Testis (tissue), 3 donors: ENCODE results near the gene SOX18. TPM values are rescaled to one million over a fixed set of nuclear protein-coding genes. Genes with fewer than 3 reads are reported as not detected.

Source experiments
- DNase-seq: peaks from one replicate; pipeline ENCODE4 v3.0.0-alpha.2; 2019
- H3K27ac ChIP-seq, 2 donors: fragments of 200-600 bp; sonication (generic); one replicate each; pipeline ENCODE4 v1.5.1; 2019
- H3K27me3 ChIP-seq: fragments of 200-600 bp; sonication (generic); one replicate; pipeline ENCODE4 v1.5.1; 2019
- H3K36me3 ChIP-seq: fragments of 200-600 bp; sonication (generic); one replicate; pipeline ENCODE4 v1.5.1; 2017; ENCODE audit warnings: low read depth; ENCODE audit errors: missing control alignments
- H3K4me1 ChIP-seq: fragments of 200-600 bp; sonication (generic); one replicate; pipeline ENCODE4 v1.5.1; 2019
- H3K4me3 ChIP-seq, 2 donors: fragments of 200-600 bp; sonication (generic); one replicate each; pipeline ENCODE4 v1.5.1; 2017 to 2019
- H3K9me3 ChIP-seq: fragments of 200-600 bp; sonication (generic); one replicate; pipeline ENCODE4 v1.5.1; 2017
- CTCF ChIP-seq, 3 experiments: fragments of 450-650 bp in 2 of 3; fragments of 200-600 bp in 1 of 3; sonication (generic) in 1 of 3; IDR thresholded peaks; one replicate each; pipeline ENCODE4 v1.5.1; 2016 to 2019; ENCODE audit warnings: antibody characterized with exemption in 3 of 3, mild to moderate bottlenecking in 2 of 3, moderate library complexity in 1 of 3
- POLR2A ChIP-seq: fragments of 450-650 bp; IDR thresholded peaks from one replicate; pipeline ENCODE4 v1.6.1; 2017; ENCODE audit warnings: antibody characterized with exemption, mild to moderate bottlenecking, moderate library complexity
- WGBS, 2 donors: methylation state at CpG; one replicate each; pipeline ENCODE4 v1.1.5; 2018; 5-methylcytosine and 5-hydroxymethylcytosine counted together
- intact Hi-C: fragments of 100-400 bp; cut with DNase I; formaldehyde crosslinking; loops from one replicate; pipeline ENCODE4 v1.15.1; 2023; ENCODE audit warnings: low total_unique reads
- polyA plus RNA-seq: library from polyadenylated mRNA; stranded (reverse); fragments of 350-450 nt; fragmentation: Illumina TruSeq; extraction: RNeasy Lipid Tissue Mini Kit (QIAGEN cat#74804); gene quantifications from one replicate; pipeline ENCODE4 v1.2.3, GENCODE V29; 2014; ENCODE audit warnings: low read depth, low replicate concordance; ENCODE audit not compliant: insufficient read depth
- total RNA-seq, 2 donors: library from RNA; depleted of rRNA; stranded (reverse); fragments of >200 nt; gene quantifications; one replicate each; pipeline ENCODE4 v1.2.3, GENCODE V29; 2016

The SOX18 gene
- total and polyA plus RNA-seq, 3 donors from 2014 or later, result 6.1 to 17.1 (median 7.9) TPM

- H3K27ac ChIP-seq, result peak overlapping the region; percentile 23 to 50
- H3K9me3 ChIP-seq, result no peaks in the 10 kb centered on the region
- peak overlapping the region; percentile 36 to 56 for H3K4me3 ChIP-seq
- 4% methylated on average over 25 of the region's 55 CpGs; no CpG with 5 or more reads in 1 of the 2 donors for WGBS, 2 donors
- H3K27me3 ChIP-seq, result no peaks in the 10 kb centered on the region
- H3K36me3 ChIP-seq, result no peaks in the 10 kb centered on the region
- peaks cover 19% of the 10 kb centered on the region for H3K4me1 ChIP-seq
- no peak for DNase-seq
- intact Hi-C loops, result no loop called here
- TF ChIP-seq POLR2A, result no peak
- TF ChIP-seq CTCF (IDR thresholded peaks at IDR 0.05), result no peak
These were observed 7.2 kb downstream of the SOX18 start for GRCh38 chr20:64042054-64042781.

DNA sequence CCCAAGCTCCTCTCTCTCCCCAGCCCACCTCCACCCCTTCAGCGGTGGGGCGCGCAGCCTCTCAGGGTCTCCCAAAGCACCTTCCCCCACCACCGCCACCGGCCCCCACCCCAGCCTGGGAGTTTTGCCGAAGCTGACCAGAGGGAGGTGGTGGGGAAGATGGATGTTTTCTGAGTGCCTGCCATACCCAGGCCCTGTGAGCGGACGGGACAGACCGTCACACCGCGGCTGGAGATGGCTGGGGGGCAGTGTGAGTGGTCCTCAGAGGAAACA, 7.7 kb downstream of the SOX18 start:
- Histone ChIP-seq H3K27ac (no peak overlapping the region), H3K27me3 (no peaks in the 10 kb centered on the region), H3K9me3 (no peaks in the 10 kb centered on the region), H3K4me1 (peaks cover 19% of the 10 kb centered on the region), H3K36me3 (no peaks in the 10 kb centered on the region), H3K4me3 (peak overlapping the region in 1 of 2 donors; percentile 56)
- intact Hi-C loops, result no loop called here
- DNase-seq, result no peak
- WGBS, 2 donors, result 16 to 34% methylated on average over 5 to 11 of the region's 11 CpGs
- no peak for TF ChIP-seq POLR2A
- TF ChIP-seq CTCF (IDR thresholded peaks at IDR 0.05), result no peak

DNA sequence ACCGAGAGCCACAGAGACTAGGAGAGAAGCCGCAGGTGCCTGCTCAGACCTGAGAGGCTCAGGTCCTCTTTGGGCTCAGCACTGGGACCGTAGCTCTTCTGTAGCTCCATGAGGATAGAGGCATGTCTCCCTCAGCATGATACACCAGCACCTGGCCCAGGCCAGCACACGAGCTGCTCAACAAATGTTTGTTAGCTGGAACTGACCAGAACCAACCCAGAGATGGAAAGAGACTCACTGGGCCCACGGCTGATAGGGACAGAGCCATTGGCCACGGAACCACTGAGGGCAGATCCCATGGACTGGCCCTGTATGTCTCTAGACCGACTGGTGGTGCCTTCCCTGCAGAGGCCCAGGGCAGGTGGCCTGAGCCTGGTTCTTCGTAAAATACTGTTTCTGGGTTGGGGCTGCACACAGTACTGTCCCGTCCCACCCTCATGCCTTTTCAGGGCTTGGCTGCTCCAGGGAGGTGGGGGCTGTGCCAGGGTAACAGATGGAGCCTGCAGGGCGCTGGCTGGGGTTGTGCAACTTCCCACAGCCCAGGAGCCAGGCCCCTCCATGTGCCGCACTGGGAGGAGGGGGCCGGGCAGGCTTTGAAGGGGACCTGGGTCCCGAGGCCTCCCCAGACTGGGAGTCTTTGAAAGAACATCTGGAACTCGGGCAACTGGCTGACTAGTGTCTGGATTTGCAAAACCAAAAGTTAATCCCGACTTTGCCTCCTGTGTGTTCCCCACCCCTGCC, 8.2 kb downstream of the SOX18 start:
- Histone ChIP-seq H3K4me1 (peaks cover 19% of the 10 kb centered on the region), H3K9me3 (no peaks in the 10 kb centered on the region), H3K27me3 (no peaks in the 10 kb centered on the region), H3K27ac (no peak overlapping the region), H3K4me3 (no peak overlapping the region), H3K36me3 (no peaks in the 10 kb centered on the region)
- no peak for DNase-seq
- WGBS, 2 donors, result 46 to 53% methylated on average over 11 to 15 of the region's 15 CpGs
- intact Hi-C loops, result no loop called here
- no peak for TF ChIP-seq CTCF (IDR thresholded peaks at IDR 0.05)

GRCh38 chr20:64040231-64041039, 9.0 kb downstream of the SOX18 start:
- intact Hi-C loops, result no loop called here
- DNase-seq, result no peak
- Histone ChIP-seq H3K9me3 (no peaks in the 10 kb centered on the region), H3K27me3 (no peaks in the 10 kb centered on the region), H3K36me3 (no peaks in the 10 kb centered on the region), H3K27ac (no peak overlapping the region), H3K4me3 (no peak overlapping the region), H3K4me1 (peaks cover 19% of the 10 kb centered on the region)
- 67 to 72% methylated on average over 11 to 12 of the region's 12 CpGs for WGBS, 2 donors
- TF ChIP-seq CTCF (IDR thresholded peaks at IDR 0.05), result no peak
- TF ChIP-seq POLR2A, result no peak
